DND-41 (cell line): ENCODE results near the gene CA14.
A peak's percentile ranks its signal among the peaks of the same experiment; 100 is the strongest.

Experiments used
- ATAC-seq: fragments of 200-7000 bp; cut with Tn5 transposase; 3 replicates; pipeline ENCODE4 v1.9.1; 2021; ENCODE audit warnings: low read depth; ENCODE audit not compliant: insufficient read depth
- DNase-seq: peaks from one replicate; pipeline ENCODE4 v3.0.0-alpha.2; 2020
- H2AFZ ChIP-seq: 2 replicates; pipeline ENCODE4 v1.6.0; 2012; ENCODE audit warnings: low read depth, low read length
- H3K27ac ChIP-seq: 2 replicates; pipeline ENCODE4 v1.5.1; 2012; ENCODE audit warnings: low read length, inconsistent platforms
- H3K27me3 ChIP-seq: fragments of 200-600 bp; sonication (generic); 2 replicates; pipeline ENCODE4 v1.6.0; 2012; ENCODE audit warnings: low read length, mild to moderate bottlenecking, inconsistent platforms; ENCODE audit not compliant: insufficient read depth, poor library complexity
- H3K36me3 ChIP-seq: 2 replicates; pipeline ENCODE4 v1.5.1; 2012; ENCODE audit warnings: low read length, inconsistent platforms; ENCODE audit not compliant: insufficient read depth
- H3K4me1 ChIP-seq: 2 replicates; pipeline ENCODE4 v1.5.1; 2012; ENCODE audit warnings: mild to moderate bottlenecking, low read length; ENCODE audit not compliant: insufficient read depth
- H3K4me2 ChIP-seq: 2 replicates; pipeline ENCODE4 v1.6.0; 2012; ENCODE audit warnings: mild to moderate bottlenecking, moderate library complexity, low read length, inconsistent platforms; ENCODE audit not compliant: insufficient read depth
- H3K4me3 ChIP-seq, 2 experiments: fragments of 200-600 bp in 1 of 2; shearing (Covaris generic) in 1 of 2; 2 replicates each; pipeline ENCODE4 v1.5.1; 2012 to 2016; ENCODE audit warnings: inconsistent platforms in 2 of 2, low read length in 2 of 2, mild to moderate bottlenecking in 2 of 2, low read depth in 1 of 2, moderate library complexity in 1 of 2
- H3K79me2 ChIP-seq: 2 replicates; pipeline ENCODE4 v1.6.0; 2012; ENCODE audit warnings: low read length, inconsistent platforms; ENCODE audit not compliant: insufficient read depth
- H3K9ac ChIP-seq: 2 replicates; pipeline ENCODE4 v1.6.0; 2012; ENCODE audit warnings: low read depth, mild to moderate bottlenecking, inconsistent platforms, low read length, moderate library complexity
- H3K9me3 ChIP-seq: 2 replicates; pipeline ENCODE4 v1.5.1; 2012; ENCODE audit warnings: low read length, moderate library complexity, mild to moderate bottlenecking, inconsistent platforms; ENCODE audit not compliant: insufficient read depth, severe bottlenecking
- H4K20me1 ChIP-seq: 2 replicates; pipeline ENCODE4 v1.6.0; 2012; ENCODE audit warnings: low read length; ENCODE audit not compliant: insufficient read depth
- EZH2 ChIP-seq: IDR thresholded peaks from 3 replicates; pipeline ENCODE4 v1.6.1; 2012; ENCODE audit warnings: borderline replicate concordance, low read depth, mild to moderate bottlenecking, moderate library complexity, low read length, inconsistent platforms; ENCODE audit not compliant: severe bottlenecking
- TF ChIP-seq, protein P1 (sequence below): IDR thresholded peaks from 2 replicates; pipeline ENCODE4 v1.5.1; 2012; ENCODE audit warnings: borderline replicate concordance, low read length, moderate library complexity, mild to moderate bottlenecking; ENCODE audit not compliant: poor library complexity, severe bottlenecking; ENCODE audit errors: extremely low read depth

Gene CA14

DNA sequence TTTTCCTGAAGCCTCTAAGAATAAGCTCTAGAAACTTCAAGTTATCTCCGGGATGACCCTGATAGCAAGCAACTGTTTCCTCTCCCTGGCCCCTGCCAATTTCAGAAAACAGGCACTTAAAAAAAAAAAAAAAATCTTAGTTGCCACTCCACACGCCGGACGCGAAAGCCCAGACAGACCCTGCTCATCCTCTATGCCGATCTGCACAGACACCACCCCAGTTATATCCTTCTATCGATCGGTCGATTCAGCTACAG, 23.3 kb upstream of the CA14 start:
- Histone ChIP-seq H3K27ac (peak overlapping the region; percentile 95), H3K4me1 (peaks cover 32% of the 10 kb centered on the region), H2AFZ (peak overlapping the region; percentile 34; the same call in 1 of the 2 replicates), H3K9ac (peak overlapping the region; percentile 99), H3K9me3 (no peaks in the 10 kb centered on the region), H3K27me3 (no peaks in the 10 kb centered on the region), H3K79me2 (peaks cover 71% of the 10 kb centered on the region), H3K36me3 (peaks cover 19% of the 10 kb centered on the region), H3K4me2 (peak overlapping the region; percentile 67), H3K4me3 (peak overlapping the region; percentile 74 to 76; a peak in 3 of 4 replicates), H4K20me1 (peaks cover 12% of the 10 kb centered on the region; the same call in 1 of the 2 replicates)
- TF ChIP-seq EZH2: no peak
- TF ChIP-seq, protein P1, sequence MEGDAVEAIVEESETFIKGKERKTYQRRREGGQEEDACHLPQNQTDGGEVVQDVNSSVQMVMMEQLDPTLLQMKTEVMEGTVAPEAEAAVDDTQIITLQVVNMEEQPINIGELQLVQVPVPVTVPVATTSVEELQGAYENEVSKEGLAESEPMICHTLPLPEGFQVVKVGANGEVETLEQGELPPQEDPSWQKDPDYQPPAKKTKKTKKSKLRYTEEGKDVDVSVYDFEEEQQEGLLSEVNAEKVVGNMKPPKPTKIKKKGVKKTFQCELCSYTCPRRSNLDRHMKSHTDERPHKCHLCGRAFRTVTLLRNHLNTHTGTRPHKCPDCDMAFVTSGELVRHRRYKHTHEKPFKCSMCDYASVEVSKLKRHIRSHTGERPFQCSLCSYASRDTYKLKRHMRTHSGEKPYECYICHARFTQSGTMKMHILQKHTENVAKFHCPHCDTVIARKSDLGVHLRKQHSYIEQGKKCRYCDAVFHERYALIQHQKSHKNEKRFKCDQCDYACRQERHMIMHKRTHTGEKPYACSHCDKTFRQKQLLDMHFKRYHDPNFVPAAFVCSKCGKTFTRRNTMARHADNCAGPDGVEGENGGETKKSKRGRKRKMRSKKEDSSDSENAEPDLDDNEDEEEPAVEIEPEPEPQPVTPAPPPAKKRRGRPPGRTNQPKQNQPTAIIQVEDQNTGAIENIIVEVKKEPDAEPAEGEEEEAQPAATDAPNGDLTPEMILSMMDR: no peak
- ATAC-seq: no peak
- DNase-seq: no peak

DNA sequence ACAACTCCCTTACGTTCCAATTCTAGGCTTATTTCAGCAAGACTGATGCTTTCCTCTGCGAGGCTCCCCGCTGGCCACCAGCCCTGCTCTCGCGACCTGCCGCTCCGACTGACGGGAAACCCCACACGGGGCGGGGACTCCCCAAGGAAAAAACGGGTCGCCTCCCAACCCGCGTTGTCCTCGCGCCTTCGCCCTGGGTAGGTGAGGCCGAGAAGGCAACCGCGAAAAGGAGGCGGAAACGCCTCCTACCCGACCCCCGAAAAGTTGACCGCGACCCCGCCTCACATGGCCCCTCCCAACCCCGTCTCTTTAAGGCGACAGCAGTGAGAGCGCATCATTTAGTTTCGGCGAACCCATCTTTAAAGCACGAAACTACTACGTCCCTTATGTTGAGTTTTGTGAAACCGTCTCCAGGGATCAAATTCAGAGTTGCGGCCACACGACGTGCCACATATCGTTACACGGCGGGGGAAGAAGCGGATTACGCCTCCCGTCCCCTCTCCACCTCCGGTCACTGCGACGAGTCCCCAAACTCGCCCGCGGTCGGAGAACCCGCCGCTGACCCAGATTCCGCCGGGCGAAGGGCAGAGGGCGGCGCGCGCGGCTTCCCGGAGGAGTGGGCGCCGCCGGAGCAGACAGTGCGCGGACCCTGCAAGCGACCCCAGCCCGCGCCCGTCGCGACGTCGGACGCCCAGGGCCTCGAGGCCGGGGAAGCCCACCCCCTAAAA, 22.8 kb upstream of the CA14 start:
- Histone ChIP-seq H3K9ac (peak overlapping the region; percentile 99), H3K4me3 (peak overlapping the region; percentile 74 to 76), H3K79me2 (peaks cover 66% of the 10 kb centered on the region), H3K4me2 (peak overlapping the region; percentile 67), H2AFZ (peak overlapping the region; percentile 34), H3K4me1 (peaks cover 32% of the 10 kb centered on the region), H3K36me3 (peaks cover 14% of the 10 kb centered on the region), H3K9me3 (no peaks in the 10 kb centered on the region), H3K27ac (peak overlapping the region; percentile 95), H4K20me1 (peaks cover 12% of the 10 kb centered on the region; the same call in 1 of the 2 replicates), H3K27me3 (no peaks in the 10 kb centered on the region)
- DNase-seq (peak; percentile 91), ATAC-seq (peak; percentile 60)
- TF ChIP-seq, protein P1: no peak
- TF ChIP-seq EZH2: no peak

DNA sequence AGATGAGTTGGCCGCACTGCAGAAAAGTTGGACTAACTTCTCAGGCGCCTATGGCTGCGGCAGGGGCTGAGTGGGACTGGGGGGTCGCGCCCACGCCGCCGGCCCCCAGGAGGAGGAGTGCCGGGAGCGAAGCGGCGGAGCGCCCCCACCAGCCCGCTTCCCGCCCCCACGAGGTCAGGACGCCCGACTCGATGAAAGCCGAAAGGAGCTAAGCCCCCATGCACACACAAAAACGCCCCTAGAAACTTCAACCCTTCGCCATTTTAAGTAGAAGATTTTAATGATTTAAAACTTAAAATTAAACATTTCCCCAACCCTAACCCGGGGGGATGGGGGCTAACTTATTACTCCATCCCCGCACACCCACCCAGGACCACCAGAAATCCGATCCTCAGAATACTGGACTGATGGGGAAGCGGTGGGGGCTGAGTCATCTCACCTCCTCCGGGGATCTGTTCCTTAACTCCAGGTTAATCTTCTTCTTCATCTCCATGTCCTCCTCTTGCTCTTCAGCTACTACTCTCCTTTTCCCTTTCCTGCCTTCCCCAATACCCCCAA, 22.2 kb upstream of the CA14 start:
- Histone ChIP-seq H4K20me1 (peaks cover 12% of the 10 kb centered on the region; the same call in 1 of the 2 replicates), H3K4me3 (peak overlapping the region; percentile 74 to 76), H3K79me2 (peaks cover 59% of the 10 kb centered on the region), H3K9ac (peak overlapping the region; percentile 99), H3K9me3 (no peaks in the 10 kb centered on the region), H3K27me3 (no peaks in the 10 kb centered on the region), H3K4me2 (peak overlapping the region; percentile 67), H2AFZ (peak overlapping the region; percentile 34), H3K4me1 (peaks cover 32% of the 10 kb centered on the region), H3K27ac (peak overlapping the region; percentile 95), H3K36me3 (peaks cover 7% of the 10 kb centered on the region)
- TF ChIP-seq, protein P1: no peak
- no peak for TF ChIP-seq EZH2
- ATAC-seq (no peak), DNase-seq (peak; percentile 53)
